OCI-LY7 (cell line): ENCODE measurements around the gene EXOC4.

ENCODE experiments used
- EZH2phosphoT487 ChIP-seq: fragments of 200-600 bp; sonication (generic); IDR thresholded peaks from 2 replicates; pipeline ENCODE4 v1.6.1; 2018; ENCODE audit warnings: low read depth, borderline replicate concordance, mild to moderate bottlenecking, mixed run types, antibody characterized with exemption, low read length, moderate library complexity, mixed read lengths
- TF ChIP-seq, protein P1 (sequence below): fragments of 200-600 bp; sonication (generic); conservative IDR thresholded peaks from 2 replicates; pipeline ENCODE4 v1.5.1; 2014; ENCODE audit warnings: mild to moderate bottlenecking, antibody characterized with exemption, low read length, moderate library complexity, mixed read lengths

DNA sequence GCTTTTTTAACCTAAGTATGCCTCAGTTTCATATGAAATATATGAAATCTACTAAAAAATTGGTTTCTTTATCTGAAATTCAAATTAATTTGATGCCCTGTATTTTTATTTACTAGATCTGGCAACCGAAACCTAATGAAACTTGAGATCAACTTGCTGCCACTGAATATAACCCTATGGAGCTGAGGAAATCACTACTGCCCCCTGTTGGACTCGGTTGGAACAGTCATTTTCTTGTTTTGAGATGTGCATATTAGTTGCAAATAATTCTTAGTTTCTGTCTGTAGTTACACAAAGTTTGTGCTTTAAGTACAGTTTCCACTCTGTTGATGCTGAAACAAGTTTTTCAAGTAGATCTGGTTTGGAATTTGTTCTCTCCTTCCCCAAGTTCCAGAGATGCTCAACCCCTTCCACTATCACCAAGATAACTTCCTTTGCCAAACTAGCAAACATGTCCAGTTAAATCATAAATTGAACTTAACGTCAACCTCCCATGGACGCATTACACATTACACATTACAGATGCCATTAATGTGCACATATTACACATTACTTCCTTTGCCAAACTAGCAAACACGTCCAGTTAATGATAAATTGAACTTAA lies 22.2 kb upstream of the EXOC4 start:
- TF ChIP-seq, protein P1, sequence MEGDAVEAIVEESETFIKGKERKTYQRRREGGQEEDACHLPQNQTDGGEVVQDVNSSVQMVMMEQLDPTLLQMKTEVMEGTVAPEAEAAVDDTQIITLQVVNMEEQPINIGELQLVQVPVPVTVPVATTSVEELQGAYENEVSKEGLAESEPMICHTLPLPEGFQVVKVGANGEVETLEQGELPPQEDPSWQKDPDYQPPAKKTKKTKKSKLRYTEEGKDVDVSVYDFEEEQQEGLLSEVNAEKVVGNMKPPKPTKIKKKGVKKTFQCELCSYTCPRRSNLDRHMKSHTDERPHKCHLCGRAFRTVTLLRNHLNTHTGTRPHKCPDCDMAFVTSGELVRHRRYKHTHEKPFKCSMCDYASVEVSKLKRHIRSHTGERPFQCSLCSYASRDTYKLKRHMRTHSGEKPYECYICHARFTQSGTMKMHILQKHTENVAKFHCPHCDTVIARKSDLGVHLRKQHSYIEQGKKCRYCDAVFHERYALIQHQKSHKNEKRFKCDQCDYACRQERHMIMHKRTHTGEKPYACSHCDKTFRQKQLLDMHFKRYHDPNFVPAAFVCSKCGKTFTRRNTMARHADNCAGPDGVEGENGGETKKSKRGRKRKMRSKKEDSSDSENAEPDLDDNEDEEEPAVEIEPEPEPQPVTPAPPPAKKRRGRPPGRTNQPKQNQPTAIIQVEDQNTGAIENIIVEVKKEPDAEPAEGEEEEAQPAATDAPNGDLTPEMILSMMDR = peak; percentile 92
- no peak for TF ChIP-seq EZH2phosphoT487
